Lung (tissue), 12 donors: Measurements from ENCODE around the gene HPGDS. TPM values are rescaled to one million over a fixed set of nuclear protein-coding genes. Genes with fewer than 3 reads are reported as not detected.

Experiments
- ATAC-seq: fragments of 200-7000 bp; cut with Tn5 transposase; one replicate; pipeline ENCODE4 v1.9.1; 2020; ENCODE audit warnings: moderate number of reproducible peaks; ENCODE audit not compliant: insufficient read depth, low FRiP score
- DNase-seq, 3 donors: peaks; one replicate each; pipeline ENCODE4 v3.0.0-alpha.2; 2013 to 2017
- H3K27ac ChIP-seq, 2 donors: one replicate each; pipeline ENCODE4 v1.5.1; 2013; ENCODE audit warnings: mild to moderate bottlenecking in 2 of 2, moderate library complexity in 2 of 2, control low read depth in 1 of 2, inconsistent platforms in 1 of 2, low read depth in 1 of 2, low read length in 1 of 2
- H3K27me3 ChIP-seq, 3 donors: one replicate each; pipeline ENCODE4 v1.5.1; 2013; ENCODE audit warnings: low read length in 2 of 3; ENCODE audit not compliant: control insufficient read depth in 3 of 3, insufficient read depth in 3 of 3
- H3K36me3 ChIP-seq, 4 donors: one replicate each; pipeline ENCODE4 v1.5.1; 2013; ENCODE audit warnings: low read length in 4 of 4, mild to moderate bottlenecking in 1 of 4, moderate library complexity in 1 of 4; ENCODE audit not compliant: control insufficient read depth in 4 of 4, insufficient read depth in 4 of 4
- H3K4me1 ChIP-seq, 5 donors: one replicate each; pipeline ENCODE4 v1.5.1; 2013; ENCODE audit warnings: low read length in 5 of 5, mild to moderate bottlenecking in 2 of 5, moderate library complexity in 1 of 5; ENCODE audit not compliant: control insufficient read depth in 5 of 5, insufficient read depth in 5 of 5
- H3K4me3 ChIP-seq: one replicate; pipeline ENCODE4 v1.5.1; 2013; ENCODE audit warnings: mild to moderate bottlenecking, control low read depth, moderate library complexity
- H3K9ac ChIP-seq, 2 donors: one replicate each; pipeline ENCODE4 v1.5.1; 2013; ENCODE audit warnings: low read length in 2 of 2, control low read depth in 1 of 2; ENCODE audit not compliant: insufficient read depth in 1 of 2
- H3K9me3 ChIP-seq, 4 donors: one replicate each; pipeline ENCODE4 v1.5.1; 2013; ENCODE audit warnings: low read length in 3 of 4, mild to moderate bottlenecking in 1 of 4, moderate library complexity in 1 of 4; ENCODE audit not compliant: control insufficient read depth in 4 of 4, insufficient read depth in 3 of 4
- CTCF ChIP-seq: IDR thresholded peaks from 2 replicates; pipeline ENCODE4 v1.5.1; 2012; ENCODE audit warnings: mild to moderate bottlenecking; ENCODE audit errors: control extremely low read depth, extremely low read depth
- WGBS, 2 donors: extraction: QIAGEN DNeasy Blood & Tissue Kit; methylation state at CpG; one replicate each; pipeline ENCODE4 v1.1.7; 2013; 5-methylcytosine and 5-hydroxymethylcytosine counted together
- polyA plus RNA-seq, 2 donors: library from polyadenylated mRNA; stranded (reverse); fragments of 200-250 nt; gene quantifications; one replicate each; pipeline ENCODE4 v1.2.1, GENCODE V29; 2013
- total RNA-seq, 2 donors: library from RNA; depleted of rRNA in 1 of 2; stranded (reverse); fragments of >200 nt in 1 of 2; gene quantifications; one replicate each; pipeline ENCODE4 v1.2.1, GENCODE V29; 2014 to 2021
- donor health status: control.
- donor health status: control.
- donor health status: Bipolar disorder and iron deficiency.
- donor health status: healthy.
- donor health status: DM: yes; HTN: yes; CAD: no.

HPGDS gene
- total and polyA plus RNA-seq, 4 donors: 0.65 to 7.0 (median 2.3) TPM

GRCh38 chr4:94256144-94256783 is 86.4 kb downstream of the HPGDS start:
- WGBS, 2 donors: 91 to 92% methylated on average over 8 of the region's 8 CpGs
- peaks cover 2 to 13% (median 8%) of the 10 kb centered on the region in 4 donors for H3K36me3 ChIP-seq
- H3K27me3 ChIP-seq: no peaks in the 10 kb centered on the region
- no peaks in the 10 kb centered on the region for H3K9me3 ChIP-seq
- H3K9ac ChIP-seq: no peak overlapping the region
- no peak for DNase-seq
- no peak for ATAC-seq
- TF ChIP-seq CTCF: no peak
- no peak overlapping the region for H3K4me3 ChIP-seq
- no peak overlapping the region for H3K27ac ChIP-seq
- no peaks in the 10 kb centered on the region for H3K4me1 ChIP-seq

GRCh38 chr4:94253036-94253435 is 89.6 kb downstream of the HPGDS start:
- no peak for ATAC-seq
- Histone ChIP-seq H3K27ac (no peak overlapping the region), H3K27me3 (no peaks in the 10 kb centered on the region), H3K4me3 (no peak overlapping the region), H3K4me1 (no peaks in the 10 kb centered on the region), H3K9ac (no peak overlapping the region), H3K9me3 (no peaks in the 10 kb centered on the region), H3K36me3 (peaks cover 2 to 13% (median 10%) of the 10 kb centered on the region in 4 donors)
- no peak for TF ChIP-seq CTCF
- 90 to 95% methylated on average over 3 of the region's 3 CpGs for WGBS, 2 donors
- peak in 1 of 3 donors; percentile 4 for DNase-seq

DNA sequence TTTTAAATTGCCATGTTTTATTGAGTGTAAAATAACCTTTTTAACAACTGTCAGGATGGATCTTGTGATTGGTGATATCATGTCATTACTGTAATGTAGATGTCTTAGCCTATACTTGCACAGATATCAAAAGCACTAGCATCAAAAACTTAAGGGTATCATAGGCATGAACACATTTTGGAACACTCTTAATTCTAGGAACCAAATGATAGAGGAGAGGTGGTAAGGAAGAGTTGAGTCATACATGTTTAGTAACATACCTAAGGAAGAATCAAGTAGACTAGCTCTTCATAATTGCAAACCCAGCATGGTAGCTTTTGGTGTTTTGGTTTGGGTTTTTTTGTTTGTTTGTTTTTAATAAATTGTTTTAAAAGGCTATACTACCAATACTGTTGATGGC is 91.5 kb downstream of the HPGDS start:
- Histone ChIP-seq H3K9ac (no peak overlapping the region), H3K27me3 (no peaks in the 10 kb centered on the region), H3K36me3 (peaks cover 2 to 21% (median 12%) of the 10 kb centered on the region in 4 donors), H3K4me3 (no peak overlapping the region), H3K27ac (no peak overlapping the region), H3K4me1 (no peaks in the 10 kb centered on the region), H3K9me3 (no peaks in the 10 kb centered on the region)
- no peak for DNase-seq
- ATAC-seq: no peak
- TF ChIP-seq CTCF: no peak

Other genes starting within 250 kb of the HPGDS start
- 10 to 100 TPM; 19.5 to 58.3 TPM for gene SMARCAD1, start 135.0 kb downstream of the HPGDS start, total RNA-seq
- gene SMARCAD1, start 135.0 kb downstream of the HPGDS start, polyA plus RNA-seq: 1 to 10 TPM; 7.5 to 9.3 TPM
- gene PDLIM5, start 109.1 kb upstream of the HPGDS start, total RNA-seq: 10 to 100 TPM; 93.3 to 93.4 TPM
- 10 to 100 TPM; 20.4 to 26.3 TPM for gene PDLIM5, start 109.1 kb upstream of the HPGDS start, polyA plus RNA-seq